ENCODE data around the gene CNTRL. TPM values are rescaled to one million over a fixed set of nuclear protein-coding genes. Genes with fewer than 3 reads are reported as not detected.

The CNTRL gene
- total and polyA plus RNA-seq, 10 donors = 15.8 to 63.0 (median 48.9) TPM

- Histone ChIP-seq H3K27me3 (replicated peaks in 1 of 7) (no peaks in the 10 kb centered on the region), H3K4me3 (no peak overlapping the region), H3K9me3 (no peaks in the 10 kb centered on the region), H3K36me3 (peaks cover 0 to 99% (median 45%) of the 10 kb centered on the region in 6 donors), H3K4me1 (peaks cover 5 to 70% (median 29%) of the 10 kb centered on the region in 6 donors), H3K27ac (peak overlapping the region in 7 of 8 donors; percentile 48 to 74 (median 60))
- no peak for TF ChIP-seq CTCF (IDR thresholded peaks at IDR 0.05 in 8 of 11, conservative IDR thresholded peaks at IDR 0.05 in 3 of 11)
- TF ChIP-seq POLR2A (IDR thresholded peaks at IDR 0.05) = no peak
- no peak for TF ChIP-seq POLR2AphosphoS5 (IDR thresholded peaks at IDR 0.05)
- DNase-seq = no peak
- intact Hi-C loops (cut with DNase I; ENCODE audit: low total_unique reads) = no loop called here
- 43 to 73% (median 56%) methylated on average over 2 of the region's 2 CpGs for WGBS, 5 donors
Observed at GRCh38 chr9:121156263-121156731, 81.5 kb downstream of the CNTRL start.

GRCh38 chr9:121157939-121158338 is 83.2 kb downstream of the CNTRL start:
- DNase-seq = no peak

GRCh38 chr9:121160025-121160424 is 85.3 kb downstream of the CNTRL start:
- Histone ChIP-seq H3K9me3 (no peaks in the 10 kb centered on the region), H3K4me3 (no peak overlapping the region), H3K4me1 (peaks cover 5 to 68% (median 30%) of the 10 kb centered on the region in 6 donors), H3K27me3 (replicated peaks in 1 of 7) (no peaks in the 10 kb centered on the region), H3K36me3 (peaks cover 0 to 100% (median 43%) of the 10 kb centered on the region in 6 donors), H3K27ac (peak overlapping the region; percentile 18 to 85 (median 75))
- no peak for TF ChIP-seq CTCF (IDR thresholded peaks at IDR 0.05 in 8 of 11, conservative IDR thresholded peaks at IDR 0.05 in 3 of 11)
- no peak for TF ChIP-seq POLR2AphosphoS5 (IDR thresholded peaks at IDR 0.05)
- TF ChIP-seq POLR2A (IDR thresholded peaks at IDR 0.05) = no peak
- 31 to 42% (median 33%) methylated on average over 1 of the region's 1 CpG for WGBS, 5 donors
- intact Hi-C loops (cut with DNase I; ENCODE audit: low total_unique reads) = no loop called here
- no peak for DNase-seq

More at GRCh38 chr9:121157939-121158338, 83.2 kb downstream of the CNTRL start:
- intact Hi-C loops (cut with DNase I; ENCODE audit: low total_unique reads) = no loop called here
- Histone ChIP-seq H3K9me3 (no peaks in the 10 kb centered on the region), H3K4me3 (no peak overlapping the region), H3K36me3 (peaks cover 0 to 100% (median 49%) of the 10 kb centered on the region in 6 donors), H3K4me1 (peaks cover 5 to 68% (median 30%) of the 10 kb centered on the region in 6 donors), H3K27me3 (replicated peaks in 1 of 7) (no peaks in the 10 kb centered on the region), H3K27ac (peak overlapping the region in 4 of 8 donors; percentile 59 to 85 (median 74))
- WGBS, 5 donors = 94 to 98% (median 95%) methylated on average over 4 of the region's 4 CpGs
- no peak for TF ChIP-seq POLR2A (IDR thresholded peaks at IDR 0.05)
- TF ChIP-seq POLR2AphosphoS5 (IDR thresholded peaks at IDR 0.05) = no peak
- TF ChIP-seq CTCF (IDR thresholded peaks at IDR 0.05 in 8 of 11, conservative IDR thresholded peaks at IDR 0.05 in 3 of 11) = no peak

GRCh38 chr9:121168052-121168451 is 93.3 kb downstream of the CNTRL start:
- Histone ChIP-seq H3K36me3 (peaks cover 0 to 99% (median 73%) of the 10 kb centered on the region in 6 donors), H3K27ac (peak overlapping the region in 1 of 8 donors; percentile 36), H3K4me3 (no peak overlapping the region), H3K9me3 (no peaks in the 10 kb centered on the region), H3K4me1 (peaks cover 0 to 3% (median 0%) of the 10 kb centered on the region in 6 donors), H3K27me3 (replicated peaks in 1 of 7) (no peaks in the 10 kb centered on the region)
- 87 to 100% (median 96%) methylated on average over 2 of the region's 2 CpGs for WGBS, 5 donors
- intact Hi-C loops (cut with DNase I; ENCODE audit: low total_unique reads) = no loop called here
- no peak for DNase-seq
- no peak for TF ChIP-seq POLR2A (IDR thresholded peaks at IDR 0.05)
- TF ChIP-seq POLR2AphosphoS5 (IDR thresholded peaks at IDR 0.05) = no peak
- TF ChIP-seq CTCF (IDR thresholded peaks at IDR 0.05 in 8 of 11, conservative IDR thresholded peaks at IDR 0.05 in 3 of 11) = no peak
